NCI-H345 (cell line): ENCODE data around the gene AHI1.
"Not testable (repeated sequence)": the region's sequence is repeated elsewhere in the genome, so short reads cannot be mapped to it uniquely, and the experiment has no call there.

Experiments used
- DNase-seq: peaks from one replicate; lab custom pipeline; 2025; lab: John Stamatoyannopoulos, UW

AHI1 gene

GRCh38 chr6:135390458-135390857, 107.1 kb downstream of the AHI1 start:
- no peak for DNase-seq

DNA sequence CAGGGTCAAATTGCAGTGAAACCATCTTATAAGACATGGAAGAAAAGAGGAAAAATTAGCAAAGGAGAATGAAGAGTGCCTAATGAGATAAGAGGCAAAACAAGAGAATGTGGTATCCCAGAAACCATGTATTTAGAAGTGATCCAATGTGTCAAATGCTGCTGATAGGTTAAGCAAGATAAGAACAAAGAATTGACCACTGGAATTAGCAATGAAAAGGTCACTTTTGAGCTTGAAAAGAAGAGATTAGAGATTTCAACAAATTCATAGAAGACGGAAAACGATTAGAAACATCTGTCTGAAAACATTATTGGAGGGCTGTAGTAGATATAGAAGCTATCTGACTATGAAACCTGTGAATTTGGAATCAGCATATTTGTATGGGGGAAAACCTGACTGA, 112.2 kb downstream of the AHI1 start:
- DNase-seq, result no peak

GRCh38 chr6:135383766-135384165, 113.8 kb downstream of the AHI1 start:
- DNase-seq, result no peak

DNA sequence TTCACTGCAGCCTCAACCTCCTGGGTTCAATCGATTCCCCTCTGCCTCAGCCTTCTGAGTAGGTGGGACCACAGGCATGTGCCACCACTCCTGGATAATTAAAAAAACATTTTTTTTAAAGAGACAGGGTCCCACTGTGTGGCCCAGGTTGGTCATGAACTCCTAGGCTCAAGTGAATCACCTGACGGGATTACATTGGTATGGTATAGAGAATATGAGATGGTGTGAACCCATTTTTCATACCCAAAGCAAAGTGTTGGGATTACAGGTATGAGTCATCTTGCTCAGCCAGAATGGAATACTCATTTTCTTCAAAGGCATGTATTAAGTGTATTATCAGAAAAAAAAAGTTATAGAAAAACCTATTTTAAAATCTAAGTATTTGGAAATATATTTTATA, 114.2 kb downstream of the AHI1 start:
- DNase-seq, result no peak

DNA sequence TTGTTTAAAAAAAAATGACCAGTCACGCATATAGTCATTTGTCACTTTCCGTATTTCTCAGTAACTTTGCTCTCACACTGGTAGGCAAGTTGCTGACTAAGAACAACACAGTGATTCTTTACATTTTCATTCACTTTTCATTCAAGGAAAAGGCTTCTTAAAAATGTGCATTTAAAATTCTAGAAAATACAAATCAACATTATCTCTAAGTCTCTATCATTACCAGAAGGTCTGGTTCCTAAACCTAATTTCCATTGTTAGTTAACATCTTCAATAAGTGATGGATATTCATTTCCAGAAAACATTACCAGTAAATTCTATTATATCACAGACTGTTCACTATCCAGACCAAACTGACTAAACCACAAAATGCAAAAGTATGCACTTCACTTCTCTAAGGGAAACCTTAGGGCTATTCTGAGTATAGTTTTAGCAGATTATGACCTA, 115.3 kb downstream of the AHI1 start:
- DNase-seq, result no peak

- DNase-seq, result no peak
Observed at GRCh38 chr6:135380793-135381192, 116.7 kb downstream of the AHI1 start.

DNA sequence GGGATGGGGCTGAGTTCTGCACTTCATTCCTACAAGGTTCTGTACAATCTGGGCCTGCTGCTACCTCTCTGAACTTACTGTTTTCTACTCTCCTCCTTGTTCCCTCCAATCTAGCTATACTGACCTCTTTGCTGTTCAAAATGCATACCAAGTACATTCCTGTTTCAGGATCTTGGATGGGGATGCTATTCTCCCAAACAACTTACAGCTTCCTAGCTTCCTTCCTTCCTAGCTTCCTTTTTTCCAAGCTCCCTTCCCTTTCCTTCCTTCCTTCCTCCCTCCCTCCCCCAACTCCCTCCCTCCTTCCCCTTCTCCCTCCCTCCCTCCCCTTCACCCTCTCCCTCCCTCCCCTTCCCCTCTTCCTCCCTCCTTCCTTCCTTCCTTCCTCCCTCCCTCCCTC, 117.9 kb downstream of the AHI1 start:
- no peak for DNase-seq

- DNase-seq, result no peak
Observed at GRCh38 chr6:135372758-135373157, 124.8 kb downstream of the AHI1 start.

DNA sequence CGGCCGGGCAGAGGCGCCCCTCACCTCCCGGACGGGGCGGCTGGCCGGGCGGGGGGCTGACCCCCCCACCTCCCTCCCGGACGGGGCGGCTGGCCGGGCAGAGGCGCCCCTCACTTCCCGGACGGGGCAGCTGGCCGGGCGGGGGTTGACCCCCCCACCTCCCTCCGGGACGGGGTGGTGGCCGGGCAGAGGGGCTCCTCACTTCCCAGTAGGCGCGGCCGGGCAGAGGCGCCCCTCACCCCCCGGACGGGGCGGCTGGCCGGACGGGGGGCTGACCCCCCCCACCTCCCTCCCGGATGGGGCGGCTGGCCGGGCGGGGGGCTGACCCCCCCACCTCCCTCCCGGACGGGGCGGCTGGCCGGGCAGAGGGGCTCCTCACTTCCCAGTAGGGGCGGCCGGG, 133.9 kb downstream of the AHI1 start:
- DNase-seq, result not testable (repeated sequence)

- no peak for DNase-seq
Observed at GRCh38 chr6:135362124-135362523, 135.4 kb downstream of the AHI1 start.

GRCh38 chr6:135360222-135360621, 137.3 kb downstream of the AHI1 start:
- DNase-seq, result no peak

DNA sequence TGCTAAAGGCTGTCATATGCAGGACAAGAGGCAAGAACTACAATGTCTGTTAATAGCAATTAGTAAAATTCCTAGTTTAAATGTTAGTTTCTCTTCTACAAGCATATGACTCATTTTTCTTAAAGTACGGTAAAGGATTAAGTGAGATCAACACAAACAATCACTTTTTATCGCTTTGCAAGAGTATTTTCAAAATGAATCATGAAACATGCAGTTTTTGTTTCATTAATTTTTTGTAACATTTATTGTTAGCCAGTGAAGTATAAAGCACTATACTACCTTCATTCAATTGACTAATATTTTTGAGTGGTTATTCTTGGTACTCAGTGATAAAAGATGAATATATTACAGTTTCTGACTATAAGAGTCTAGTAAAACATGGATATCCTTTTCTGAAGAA, 138.6 kb downstream of the AHI1 start:
- no peak for DNase-seq

DNA sequence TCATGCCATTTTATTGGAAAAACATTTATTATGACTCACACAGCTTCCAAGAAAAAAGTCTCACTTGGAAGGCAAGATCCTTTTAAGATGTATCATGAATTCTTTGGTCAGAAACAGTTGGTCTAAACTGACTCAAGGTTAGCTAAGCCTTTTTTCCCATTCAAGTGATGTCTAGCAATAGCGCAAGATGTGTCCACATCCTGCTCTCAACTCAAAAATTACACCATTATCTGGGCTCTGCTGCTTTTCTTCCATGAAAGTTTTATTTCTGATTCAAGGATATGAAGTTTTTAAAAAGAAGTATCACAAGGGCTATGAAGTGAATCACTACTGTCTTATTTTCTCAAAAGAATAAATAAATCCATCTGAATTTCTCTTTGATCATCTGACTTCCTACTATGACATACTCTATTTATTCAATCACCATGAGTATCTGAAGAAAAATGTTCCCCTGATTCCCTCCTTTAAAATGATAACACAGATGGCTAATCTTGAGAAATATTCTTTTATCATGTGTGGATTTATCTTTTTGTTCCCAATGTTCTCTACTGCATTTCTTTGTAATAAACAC, 139.2 kb downstream of the AHI1 start:
- DNase-seq, result no peak

DNA sequence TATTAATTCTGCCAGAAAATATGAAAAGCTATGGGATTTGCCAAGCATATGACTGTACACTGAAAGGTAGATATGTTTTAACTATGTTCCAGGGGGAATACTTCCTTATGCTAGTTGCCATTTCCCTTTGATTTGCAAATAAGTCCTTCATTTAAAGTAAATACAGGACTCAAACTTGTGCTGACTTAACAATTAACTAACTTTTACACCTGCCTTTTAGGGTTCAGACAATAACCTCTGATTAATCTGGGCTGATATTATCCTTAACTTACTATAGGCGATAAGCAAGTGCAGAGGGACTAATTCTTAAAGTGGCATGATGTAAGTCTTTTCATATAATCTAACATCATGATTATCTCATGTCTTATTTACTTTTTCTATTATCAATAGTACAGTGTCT, 143.1 kb downstream of the AHI1 start:
- DNase-seq, result no peak

- DNase-seq, result no peak
Observed at GRCh38 chr6:135353113-135353512, 144.4 kb downstream of the AHI1 start.

- DNase-seq, result no peak
Observed at GRCh38 chr6:135351635-135352034, 145.9 kb downstream of the AHI1 start.

DNA sequence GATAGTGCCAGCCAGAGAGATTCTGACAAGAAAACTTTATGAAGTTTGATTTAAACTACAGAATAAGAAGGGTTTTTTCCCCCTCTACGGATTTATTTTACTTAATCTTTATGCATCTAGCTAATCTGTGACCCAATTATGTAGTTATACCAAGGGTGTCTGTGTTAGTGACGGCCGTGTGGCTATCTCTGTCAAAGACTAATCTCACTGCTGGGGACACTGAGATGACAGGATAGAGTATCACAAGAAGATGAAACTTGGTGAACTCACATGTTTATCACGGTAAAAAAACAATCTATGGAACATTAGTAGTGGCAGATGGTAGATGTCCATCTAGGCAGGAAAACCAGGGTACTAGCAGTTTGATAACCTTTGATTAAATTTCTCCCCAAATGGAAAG, 149.7 kb downstream of the AHI1 start:
- DNase-seq, result no peak

DNA sequence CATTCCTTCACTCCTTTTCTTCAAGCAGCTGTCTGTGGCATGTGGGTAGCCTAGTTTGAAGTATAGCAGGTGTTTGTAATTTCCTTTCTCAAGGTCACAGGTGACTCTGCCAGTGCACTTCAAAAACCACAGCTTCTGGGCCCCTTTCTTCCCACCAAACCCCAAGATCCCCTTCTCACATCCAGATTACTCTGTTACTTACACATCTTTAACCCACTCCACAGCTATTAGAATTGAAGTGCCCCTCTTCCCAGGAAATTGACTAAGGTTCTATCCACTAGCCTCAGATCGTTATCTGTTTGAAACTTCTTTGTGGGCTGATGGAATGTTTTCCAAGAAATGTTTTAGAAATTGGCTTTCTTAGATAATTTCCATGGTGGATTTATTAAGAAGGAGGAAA, 150.8 kb downstream of the AHI1 start:
- no peak for DNase-seq

DNA sequence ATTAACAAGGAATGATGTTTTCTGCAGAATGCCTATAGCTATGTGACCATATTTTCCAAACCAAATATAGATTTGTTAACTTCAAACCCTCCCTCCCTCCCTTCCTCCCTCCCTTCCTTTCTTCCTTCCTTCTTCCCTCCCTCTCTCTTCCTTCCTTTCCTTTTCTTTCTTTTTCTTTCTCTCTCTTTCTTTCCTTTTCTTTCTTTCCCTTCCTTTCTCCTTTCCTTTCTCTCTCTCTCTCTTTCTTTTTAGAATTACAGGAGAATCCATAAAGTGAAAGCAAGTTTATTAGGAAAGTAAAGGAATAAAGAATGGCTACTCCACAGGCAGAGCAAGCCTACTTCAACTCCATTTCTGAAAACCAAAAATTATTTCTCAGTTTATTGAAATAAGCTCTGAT, 153.0 kb downstream of the AHI1 start:
- no peak for DNase-seq

DNA sequence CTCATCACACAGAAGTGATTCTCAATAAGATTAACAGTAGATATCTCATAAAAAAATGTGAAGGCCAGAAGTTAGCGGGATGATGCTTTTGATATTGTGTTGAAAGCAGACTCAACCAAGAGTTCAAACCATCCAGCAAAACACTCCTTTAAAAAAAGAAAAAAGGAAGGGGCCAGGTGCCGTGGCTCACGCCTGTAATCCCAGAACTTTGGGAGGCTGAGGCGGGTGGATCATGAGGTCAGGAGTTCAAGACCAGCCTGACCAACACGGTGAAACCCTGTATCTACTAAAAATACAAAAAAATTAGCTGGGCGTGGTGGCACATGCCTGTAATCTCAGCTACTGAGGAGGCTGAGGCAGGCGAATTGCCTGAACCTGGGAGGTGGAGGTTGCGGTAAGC, 157.6 kb downstream of the AHI1 start:
- not testable (repeated sequence) for DNase-seq

DNA sequence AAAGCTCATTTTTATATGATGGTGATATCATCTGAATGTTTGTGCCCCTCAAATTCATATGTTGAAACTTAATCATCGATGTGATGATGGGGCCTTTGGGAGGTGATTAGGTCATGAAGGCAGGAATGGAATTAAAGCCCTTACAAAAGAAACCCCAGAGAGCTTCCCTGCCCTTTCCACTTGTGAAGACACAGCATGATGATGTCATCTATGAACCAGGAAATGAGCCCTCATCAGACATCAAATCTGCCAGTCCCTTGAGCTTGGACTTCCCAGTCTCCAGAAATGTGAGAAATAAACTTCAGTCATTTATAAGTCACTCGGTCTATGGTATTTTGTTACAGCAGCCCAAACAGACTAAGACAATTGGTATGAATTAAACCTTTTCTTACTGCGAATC, 163.4 kb downstream of the AHI1 start:
- DNase-seq, result no peak

GRCh38 chr6:135331002-135331401, 166.5 kb downstream of the AHI1 start:
- no peak for DNase-seq

GRCh38 chr6:135329851-135330803, 167.4 kb downstream of the AHI1 start:
- DNase-seq, result no peak

DNA sequence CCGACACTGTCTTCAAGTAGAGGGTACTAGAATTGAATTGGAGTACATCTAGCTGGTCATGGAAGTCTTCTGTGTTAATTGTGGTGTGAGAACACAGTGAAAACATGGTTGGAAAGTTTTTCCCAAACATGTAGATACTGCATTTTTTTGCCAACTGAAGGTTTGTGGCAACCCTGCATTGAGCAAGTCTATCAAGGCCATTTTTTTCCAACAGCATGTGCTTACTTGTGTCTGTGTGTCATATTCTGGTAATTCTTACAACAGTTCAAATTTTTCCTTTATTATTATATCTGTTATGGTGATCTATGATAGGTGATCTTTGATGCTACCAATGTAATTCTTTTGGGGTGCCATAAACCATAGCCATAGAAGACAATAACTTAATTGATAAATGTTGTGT, 169.4 kb downstream of the AHI1 start:
- no peak for DNase-seq
